ENCODE data around the gene EEF1AKMT1. TPM values are rescaled to one million over a fixed set of nuclear protein-coding genes. Genes with fewer than 3 reads are reported as not detected.

The EEF1AKMT1 gene
- total RNA-seq, 1 donor from 2014 or later = 6.9 TPM

- Histone ChIP-seq H3K27me3 (no peaks in the 10 kb centered on the region), H3K36me3 (no peaks in the 10 kb centered on the region), H3K4me3 (no peak overlapping the region), H3K4me1 (peaks cover 19% of the 10 kb centered on the region), H3K27ac (peak overlapping the region; percentile 43), H3K9me3 (no peaks in the 10 kb centered on the region)
- DNase-seq (ENCODE audit: extremely low spot score in 2 of 2) = no peak
- intact Hi-C loops (cut with DNase I) = no loop called here
- TF ChIP-seq POLR2A (IDR thresholded peaks at IDR 0.05) = no peak
- no peak for TF ChIP-seq CTCF (IDR thresholded peaks at IDR 0.05)
These were observed 41.7 kb upstream of the EEF1AKMT1 start for GRCh38 chr13:20815464-20815863.

GRCh38 chr13:20814224-20814910 lies 40.6 kb upstream of the EEF1AKMT1 start:
- peak in 1 of 2 donors; percentile 89 for DNase-seq (ENCODE audit: extremely low spot score in 2 of 2)
- H3K4me1 ChIP-seq = peaks cover 19% of the 10 kb centered on the region
- peak overlapping the region; percentile 43 for H3K27ac ChIP-seq

GRCh38 chr13:20812890-20813289 lies 39.1 kb upstream of the EEF1AKMT1 start:
- no peak overlapping the region for H3K4me3 ChIP-seq
- DNase-seq (ENCODE audit: extremely low spot score in 2 of 2) = no peak
- peaks cover 19% of the 10 kb centered on the region for H3K4me1 ChIP-seq
- no peaks in the 10 kb centered on the region for H3K27me3 ChIP-seq
- H3K9me3 ChIP-seq = no peaks in the 10 kb centered on the region
- peak overlapping the region; percentile 51 for H3K27ac ChIP-seq
- peaks cover 0 to 11% of the 10 kb centered on the region in 2 donors for H3K36me3 ChIP-seq
- intact Hi-C loops (cut with DNase I) = no loop called here
- TF ChIP-seq POLR2AphosphoS5 (IDR thresholded peaks at IDR 0.05; ENCODE audit: insufficient read depth in 1 of 2, low read depth in 1 of 2) (no peak), CTCF (IDR thresholded peaks at IDR 0.05) (no peak), POLR2A (IDR thresholded peaks at IDR 0.05) (no peak)

More at GRCh38 chr13:20814224-20814910, 40.6 kb upstream of the EEF1AKMT1 start:
- H3K27me3 ChIP-seq = no peaks in the 10 kb centered on the region
- H3K9me3 ChIP-seq = no peaks in the 10 kb centered on the region
- intact Hi-C loops (cut with DNase I) = no loop called here
- H3K36me3 ChIP-seq = no peaks in the 10 kb centered on the region
- H3K4me3 ChIP-seq = no peak overlapping the region
- TF ChIP-seq POLR2AphosphoS5 (IDR thresholded peaks at IDR 0.05; ENCODE audit: insufficient read depth in 1 of 2, low read depth in 1 of 2) (peak in 1 of 2 donors; percentile 51), CTCF (IDR thresholded peaks at IDR 0.05) (no peak)

- H3K27ac ChIP-seq = no peak overlapping the region
- H3K36me3 ChIP-seq = peaks cover 0 to 26% of the 10 kb centered on the region in 2 donors
- H3K4me3 ChIP-seq = no peak overlapping the region
- DNase-seq (ENCODE audit: extremely low spot score in 2 of 2) = no peak
- intact Hi-C loops (cut with DNase I) = no loop called here
- peaks cover 19% of the 10 kb centered on the region for H3K4me1 ChIP-seq
- H3K9me3 ChIP-seq = no peaks in the 10 kb centered on the region
- no peaks in the 10 kb centered on the region for H3K27me3 ChIP-seq
- TF ChIP-seq CTCF (IDR thresholded peaks at IDR 0.05) (no peak), POLR2AphosphoS5 (IDR thresholded peaks at IDR 0.05; ENCODE audit: insufficient read depth in 1 of 2, low read depth in 1 of 2) (no peak), POLR2A (IDR thresholded peaks at IDR 0.05) (no peak)
These were observed 37.0 kb upstream of the EEF1AKMT1 start for GRCh38 chr13:20810808-20811207.

GRCh38 chr13:20808874-20809273 lies 35.1 kb upstream of the EEF1AKMT1 start:
- no peak for DNase-seq (ENCODE audit: extremely low spot score in 2 of 2)
- peaks cover 0 to 26% of the 10 kb centered on the region in 2 donors for H3K36me3 ChIP-seq
- intact Hi-C loops (cut with DNase I) = no loop called here
- H3K9me3 ChIP-seq = no peaks in the 10 kb centered on the region
- peaks cover 12% of the 10 kb centered on the region for H3K4me1 ChIP-seq
- no peaks in the 10 kb centered on the region for H3K27me3 ChIP-seq
- TF ChIP-seq POLR2AphosphoS5 (IDR thresholded peaks at IDR 0.05; ENCODE audit: insufficient read depth in 1 of 2, low read depth in 1 of 2) (no peak), POLR2A (IDR thresholded peaks at IDR 0.05) (no peak)
- H3K27ac ChIP-seq = no peak overlapping the region
- H3K4me3 ChIP-seq = no peak overlapping the region

Measured in vagina (tissue), 2 donors.